K562 (cell line): ENCODE results near the gene TRIM4. TPM values are rescaled to one million over a fixed set of nuclear protein-coding genes. Genes with fewer than 3 reads are reported as not detected.
A peak's percentile ranks its signal among the peaks of the same experiment; 100 is the strongest.

ENCODE experiments used
- ASH1L ChIP-seq: fragments of 450-650 bp; IDR thresholded peaks from 2 replicates; pipeline ENCODE4 v1.6.1; 2018; ENCODE audit warnings: borderline replicate concordance, mild to moderate bottlenecking, low read depth; ENCODE audit not compliant: partially characterized antibody
- CAMTA2 ChIP-seq: fragments of 250-450 bp; sonication (Bioruptor Pico); conservative IDR thresholded peaks from 2 replicates; pipeline ENCODE4 v1.5.1; 2022
- CBFA2T2 ChIP-seq: fragments of 450-650 bp; conservative IDR thresholded peaks from 2 replicates; pipeline ENCODE4 v1.6.1; 2017; ENCODE audit warnings: mild to moderate bottlenecking
- CHD2 ChIP-seq: IDR thresholded peaks from 2 replicates; pipeline ENCODE4 v1.6.1; 2011; ENCODE audit warnings: low read depth, low read length
- CTBP1 ChIP-seq: fragments of 450-650 bp; IDR thresholded peaks from 2 replicates; pipeline ENCODE4 v1.6.1; 2016; ENCODE audit warnings: borderline replicate concordance
- GABPA ChIP-seq: fragments of 200-800 bp; sonication (Bioruptor generic); conservative IDR thresholded peaks from 2 replicates; pipeline ENCODE4 v1.6.1; 2016; ENCODE audit warnings: low read depth, missing genetic modification characterization, missing compliant biosample characterization
- GTF2A2 ChIP-seq: IDR thresholded peaks from 2 replicates; pipeline ENCODE4 v1.6.1; 2016; ENCODE audit warnings: mild to moderate bottlenecking, missing genetic modification characterization, missing compliant biosample characterization
- HIVEP1 ChIP-seq: fragments of 250-450 bp; sonication (Bioruptor Pico); IDR thresholded peaks from 2 replicates; pipeline ENCODE4 v1.4.0; 2020; ENCODE audit warnings: mild to moderate bottlenecking
- MTA2 ChIP-seq: fragments of 450-650 bp; IDR thresholded peaks from 2 replicates; pipeline ENCODE4 v1.6.1; 2016; ENCODE audit warnings: low read depth
- NFXL1 ChIP-seq: fragments of 450-650 bp; formaldehyde crosslinking; IDR thresholded peaks from 2 replicates; pipeline ENCODE4 v1.4.0; 2021; ENCODE audit warnings: mild to moderate bottlenecking
- NR2C2 ChIP-seq, 2 experiments: fragments of 200-800 bp in 1 of 2; sonication (Bioruptor generic) in 1 of 2; sonication (generic) in 1 of 2; formaldehyde crosslinking in 1 of 2; IDR thresholded peaks; 2 replicates each; pipeline versions ENCODE4 v1.6.1 to v1.8.0; 2016 to 2022; ENCODE audit warnings: mild to moderate bottlenecking in 1 of 2, missing compliant biosample characterization in 1 of 2, missing genetic modification characterization in 1 of 2, missing genetic modification reagents in 1 of 2
- POLR3G ChIP-seq: IDR thresholded peaks from 2 replicates; pipeline ENCODE4 v1.6.1; 2011; ENCODE audit not compliant: insufficient read length, insufficient replicate concordance; ENCODE audit errors: extremely low read depth
- SAFB ChIP-seq: fragments of 200-400 bp; formaldehyde crosslinking; IDR thresholded peaks from 2 replicates; pipeline ENCODE4 v1.6.1; 2017; ENCODE audit warnings: low read depth, low read length, borderline replicate concordance
- SP2 ChIP-seq: IDR thresholded peaks from 2 replicates; pipeline ENCODE4 v1.6.1; 2011; ENCODE audit warnings: mild to moderate bottlenecking, low read depth, low read length, moderate library complexity; ENCODE audit not compliant: poor library complexity, severe bottlenecking; ENCODE audit errors: extremely low read depth
- ZC3H11A ChIP-seq: IDR thresholded peaks from 2 replicates; pipeline ENCODE4 v1.6.1; 2012; ENCODE audit warnings: low read depth, low read length, improper control_type of control experiment
- ZEB2 ChIP-seq: fragments of 450-650 bp; IDR thresholded peaks from 2 replicates; pipeline ENCODE4 v1.6.1; 2016
- ZNF197 ChIP-seq: fragments of 200-800 bp; sonication (Bioruptor generic); IDR thresholded peaks from 2 replicates; pipeline ENCODE4 v1.6.1; 2016; ENCODE audit warnings: low read depth, missing genetic modification characterization, missing compliant biosample characterization
- ZNF324 ChIP-seq: fragments of 250-450 bp; sonication (Bioruptor Pico); IDR thresholded peaks from 2 replicates; pipeline ENCODE4 v1.4.0; 2020; ENCODE audit warnings: mild to moderate bottlenecking
- ZNF830 ChIP-seq: fragments of 250-450 bp; sonication (Bioruptor Pico); IDR thresholded peaks from 2 replicates; pipeline ENCODE4 v1.5.0; 2021; ENCODE audit warnings: mild to moderate bottlenecking
- polyA plus RNA-seq, 8 experiments: library from polyadenylated mRNA; depleted of rRNA in 4 of 8; stranded (reverse) in 5 of 8; unstranded in 3 of 8; fragments of >200 nt; fragmentation: Nextera tagmentation in 2 of 8; fragmentation: Illumina TruSeq in 1 of 8; extraction: Ambion mirVana in 2 of 8; extraction: Trizol in 1 of 8; gene quantifications; 2 replicates each; pipeline versions ENCODE4 v1.2.1 to v1.2.3, GENCODE V29; 2011 to 2014; ENCODE audit warnings: inconsistent platforms in 1 of 8, missing spikeins in 1 of 8
- total RNA-seq, 7 experiments: library from RNA; depleted of rRNA in 6 of 7; stranded (reverse); fragments of >200 nt in 6 of 7; fragmentation: Illumina TruSeq in 2 of 7; extraction: Trizol in 2 of 7; gene quantifications; 2 replicates each; pipeline versions ENCODE4 v1.2.1 to v1.2.3, GENCODE V29; 2011 to 2021; ENCODE audit warnings: low replicate concordance in 1 of 7
- TF ChIP-seq, protein P1 (sequence below): sonication (generic); formaldehyde crosslinking; IDR thresholded peaks from 2 replicates; pipeline ENCODE4 v1.8.1; 2023; ENCODE audit warnings: missing genetic modification reagents, mild to moderate bottlenecking, borderline replicate concordance
- TF ChIP-seq, protein P2 (sequence below): fragments of 250-450 bp; sonication (Bioruptor Pico); IDR thresholded peaks from 2 replicates; pipeline ENCODE4 v1.5.0; 2021; ENCODE audit warnings: mild to moderate bottlenecking, moderate library complexity

TRIM4 gene
- total and polyA plus RNA-seq, 9 of the 15 experiments (the other 6 are each of a cell fraction or from before 2014, with no cell fraction given), result 6.2 to 28.3 (median 22.4) TPM

DNA sequence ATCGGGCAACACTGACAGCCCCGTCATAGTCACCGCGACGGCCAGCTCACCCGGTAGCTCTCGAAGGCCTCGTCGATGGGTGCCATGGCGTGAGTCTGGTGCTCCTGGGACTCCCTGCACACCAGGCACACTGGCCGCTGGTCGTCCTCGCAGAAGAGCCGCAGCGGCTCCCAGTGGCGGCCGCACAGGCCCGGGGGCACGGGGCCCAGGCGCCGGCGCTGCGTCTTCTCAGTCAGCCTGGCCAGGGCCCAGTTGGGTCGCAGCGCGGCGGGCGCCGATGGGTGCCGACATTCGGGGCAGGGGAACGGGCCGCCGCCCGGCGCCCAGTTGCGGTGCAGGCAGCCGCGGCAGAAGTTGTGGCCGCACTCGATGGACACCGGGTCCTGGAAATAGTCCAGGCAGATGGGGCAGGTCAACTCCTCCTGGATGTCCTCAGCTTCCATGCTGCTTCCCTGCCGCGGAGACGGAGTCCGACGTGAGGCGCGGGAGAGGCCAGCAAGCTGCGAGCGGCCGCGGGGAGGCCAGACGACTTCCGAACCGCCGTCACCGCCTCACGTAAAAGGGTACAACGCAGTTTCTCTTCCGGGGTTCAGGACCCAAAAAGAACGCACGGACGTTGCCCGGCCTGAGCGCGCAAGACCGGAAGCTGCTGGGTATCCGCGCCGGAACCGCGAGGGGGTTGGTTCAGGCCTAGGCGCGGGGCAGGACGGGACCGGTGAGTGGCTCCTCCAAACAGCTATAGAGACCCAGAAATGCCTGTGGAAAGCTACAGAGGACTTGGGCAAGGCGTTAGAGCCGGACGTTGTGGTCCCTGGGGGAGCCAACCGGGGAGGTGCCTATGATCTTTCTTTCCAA is at the start of gene TRIM4 (continued):
- TF ChIP-seq, protein P1, sequence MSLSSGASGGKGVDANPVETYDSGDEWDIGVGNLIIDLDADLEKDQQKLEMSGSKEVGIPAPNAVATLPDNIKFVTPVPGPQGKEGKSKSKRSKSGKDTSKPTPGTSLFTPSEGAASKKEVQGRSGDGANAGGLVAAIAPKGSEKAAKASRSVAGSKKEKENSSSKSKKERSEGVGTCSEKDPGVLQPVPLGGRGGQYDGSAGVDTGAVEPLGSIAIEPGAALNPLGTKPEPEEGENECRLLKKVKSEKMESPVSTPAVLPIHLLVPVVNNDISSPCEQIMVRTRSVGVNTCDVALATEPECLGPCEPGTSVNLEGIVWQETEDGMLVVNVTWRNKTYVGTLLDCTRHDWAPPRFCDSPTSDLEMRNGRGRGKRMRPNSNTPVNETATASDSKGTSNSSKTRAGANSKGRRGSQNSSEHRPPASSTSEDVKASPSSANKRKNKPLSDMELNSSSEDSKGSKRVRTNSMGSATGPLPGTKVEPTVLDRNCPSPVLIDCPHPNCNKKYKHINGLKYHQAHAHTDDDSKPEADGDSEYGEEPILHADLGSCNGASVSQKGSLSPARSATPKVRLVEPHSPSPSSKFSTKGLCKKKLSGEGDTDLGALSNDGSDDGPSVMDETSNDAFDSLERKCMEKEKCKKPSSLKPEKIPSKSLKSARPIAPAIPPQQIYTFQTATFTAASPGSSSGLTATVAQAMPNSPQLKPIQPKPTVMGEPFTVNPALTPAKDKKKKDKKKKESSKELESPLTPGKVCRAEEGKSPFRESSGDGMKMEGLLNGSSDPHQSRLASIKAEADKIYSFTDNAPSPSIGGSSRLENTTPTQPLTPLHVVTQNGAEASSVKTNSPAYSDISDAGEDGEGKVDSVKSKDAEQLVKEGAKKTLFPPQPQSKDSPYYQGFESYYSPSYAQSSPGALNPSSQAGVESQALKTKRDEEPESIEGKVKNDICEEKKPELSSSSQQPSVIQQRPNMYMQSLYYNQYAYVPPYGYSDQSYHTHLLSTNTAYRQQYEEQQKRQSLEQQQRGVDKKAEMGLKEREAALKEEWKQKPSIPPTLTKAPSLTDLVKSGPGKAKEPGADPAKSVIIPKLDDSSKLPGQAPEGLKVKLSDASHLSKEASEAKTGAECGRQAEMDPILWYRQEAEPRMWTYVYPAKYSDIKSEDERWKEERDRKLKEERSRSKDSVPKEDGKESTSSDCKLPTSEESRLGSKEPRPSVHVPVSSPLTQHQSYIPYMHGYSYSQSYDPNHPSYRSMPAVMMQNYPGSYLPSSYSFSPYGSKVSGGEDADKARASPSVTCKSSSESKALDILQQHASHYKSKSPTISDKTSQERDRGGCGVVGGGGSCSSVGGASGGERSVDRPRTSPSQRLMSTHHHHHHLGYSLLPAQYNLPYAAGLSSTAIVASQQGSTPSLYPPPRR (CRISPR knock-in tag), result no peak
- TF ChIP-seq GTF2A2 (tag) (no peak), HIVEP1 (CRISPR knock-in tag) (no peak), CAMTA2 (CRISPR knock-in tag) (no peak), GABPA (tag) (peak; percentile 97), SAFB (no peak; the same call in 1 of the 2 replicates), ZNF830 (CRISPR knock-in tag) (no peak), ASH1L (peak; percentile 35), CTBP1 (peak; percentile 60), NFXL1 (CRISPR knock-in tag) (no peak), POLR3G (no peak), ZC3H11A (no peak; the same call in 1 of the 2 replicates), MTA2 (no peak), ZNF197 (CRISPR knock-in tag) (no peak), ZEB2 (no peak), CHD2 (peak; percentile 42; the same call in 1 of the 2 replicates), NR2C2 (CRISPR knock-in tag; IDR thresholded peaks at IDR 0.05) (peak; percentile 81; the same call in 1 of the 2 replicates), NR2C2 (tag; IDR thresholded peaks at IDR 0.05) (peak; percentile 97), CBFA2T2 (no peak), ZNF324 (CRISPR knock-in tag) (no peak), SP2 (peak; percentile 4)
- TF ChIP-seq, protein P2, sequence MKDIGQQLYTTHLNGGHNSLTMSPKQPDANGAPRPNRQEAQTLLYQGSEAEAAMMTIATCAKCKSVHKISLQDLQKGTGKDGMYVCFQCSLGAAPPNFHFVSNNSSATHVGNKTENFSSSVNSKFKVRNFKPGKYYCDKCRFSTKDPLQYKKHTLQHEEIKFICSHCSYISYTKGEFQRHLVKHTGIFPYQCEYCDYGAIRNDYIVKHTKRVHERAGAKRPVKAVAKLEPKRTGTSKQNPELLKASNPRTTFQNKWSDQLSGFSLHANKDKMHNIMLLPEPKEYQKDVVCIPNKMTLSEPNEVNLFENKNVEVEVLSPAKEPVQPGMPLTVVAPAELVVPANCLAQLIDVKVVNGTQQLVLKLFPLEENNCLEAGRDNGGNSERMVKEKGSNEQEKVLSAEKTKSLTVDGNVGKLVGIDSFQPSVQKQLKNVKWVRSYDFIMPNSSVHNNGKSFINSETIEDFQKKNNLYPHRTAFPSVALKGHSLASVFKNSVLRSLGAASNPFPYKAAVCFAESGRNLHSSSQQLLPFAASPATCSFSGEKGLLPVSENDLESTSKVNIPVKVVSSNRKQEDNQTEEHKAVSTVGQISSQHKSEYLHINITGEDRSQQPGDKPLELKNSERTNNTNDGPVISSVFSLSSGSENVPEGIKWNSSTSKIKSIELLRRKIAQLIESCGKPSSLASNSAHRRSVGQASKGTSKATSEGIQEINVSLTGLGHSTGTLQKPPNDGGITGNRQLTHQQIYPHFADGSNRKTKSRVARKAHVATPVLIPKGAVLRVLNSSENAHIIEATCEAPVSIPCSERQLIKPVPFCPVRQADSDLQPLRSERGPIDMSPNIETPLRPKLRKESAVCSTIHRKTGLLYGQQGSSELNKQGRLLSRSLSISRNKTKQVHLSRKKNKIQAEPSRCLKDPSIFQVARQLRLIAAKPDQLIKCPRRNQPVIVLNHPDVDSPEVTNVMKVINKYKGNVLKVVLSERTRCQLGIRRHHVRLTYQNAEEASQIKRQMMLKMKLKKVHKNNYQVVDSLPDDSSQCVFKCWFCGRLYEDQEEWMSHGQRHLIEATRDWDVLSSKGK (CRISPR knock-in tag), result no peak
